HepG2 (cell line): Measurements from ENCODE around the gene USP38. TPM values are rescaled to one million over a fixed set of nuclear protein-coding genes. Genes with fewer than 3 reads are reported as not detected.
A peak's percentile ranks its signal among the peaks of the same experiment; 100 is the strongest.

Source experiments
- ARNT ChIP-seq: fragments of 450-650 bp; IDR thresholded peaks from 2 replicates; pipeline ENCODE4 v1.6.1; 2017
- KDM4B ChIP-seq: sonication (generic); formaldehyde crosslinking; IDR thresholded peaks from 2 replicates; pipeline ENCODE4 v1.4.0; 2020; ENCODE audit warnings: missing genetic modification reagents
- MBNL3 ChIP-seq: fragments of 250-450 bp; sonication (Bioruptor Pico); conservative IDR thresholded peaks from 2 replicates; pipeline ENCODE4 v1.8.0; 2022; ENCODE audit warnings: mild to moderate bottlenecking, inconsistent platforms
- MTA3 ChIP-seq: sonication (generic); formaldehyde crosslinking; IDR thresholded peaks from 2 replicates; pipeline ENCODE4 v1.4.0; 2020; ENCODE audit warnings: missing genetic modification reagents
- MXD4 ChIP-seq: IDR thresholded peaks from 2 replicates; pipeline ENCODE4 v1.6.1; 2016; ENCODE audit warnings: mild to moderate bottlenecking, missing biosample characterization, missing genetic modification reagents
- NR3C1 ChIP-seq: sonication (generic); formaldehyde crosslinking; IDR thresholded peaks from 2 replicates; pipeline ENCODE4 v1.4.0; 2020; ENCODE audit warnings: missing genetic modification reagents
- TAF15 ChIP-seq: fragments of 200-400 bp; formaldehyde crosslinking; IDR thresholded peaks from one replicate; pipeline ENCODE4 v1.6.1; 2018; ENCODE audit warnings: mild to moderate bottlenecking, low read depth, low read length; ENCODE audit not compliant: poor library complexity, severe bottlenecking
- U2AF1 ChIP-seq: fragments of 200-400 bp; formaldehyde crosslinking; optimal IDR thresholded peaks from 2 replicates; pipeline ENCODE3; 2017; ENCODE audit warnings: mild to moderate bottlenecking, low read depth, low read length
- ZNF331 ChIP-seq: sonication (generic); formaldehyde crosslinking; IDR thresholded peaks from 2 replicates; pipeline ENCODE4 v1.4.0; 2020; ENCODE audit warnings: missing genetic modification reagents
- ZNF556 ChIP-seq: sonication (generic); formaldehyde crosslinking; IDR thresholded peaks from 2 replicates; pipeline ENCODE4 v1.4.0; 2020; ENCODE audit warnings: mild to moderate bottlenecking, missing genetic modification reagents, borderline replicate concordance
- ZNF589 ChIP-seq: sonication (generic); formaldehyde crosslinking; conservative IDR thresholded peaks from 2 replicates; pipeline ENCODE4 v1.8.0; 2022; ENCODE audit warnings: mild to moderate bottlenecking, moderate library complexity, missing genetic modification reagents
- ZNF83 ChIP-seq: sonication (generic); formaldehyde crosslinking; IDR thresholded peaks from 2 replicates; pipeline ENCODE4 v1.4.0; 2020; ENCODE audit warnings: missing genetic modification reagents, mild to moderate bottlenecking, borderline replicate concordance
- ZZZ3 ChIP-seq: sonication (generic); formaldehyde crosslinking; IDR thresholded peaks from 2 replicates; pipeline ENCODE4 v1.4.0; 2020; ENCODE audit warnings: missing genetic modification reagents, mild to moderate bottlenecking, borderline replicate concordance
- polyA plus RNA-seq, 8 experiments: library from polyadenylated mRNA; depleted of rRNA in 3 of 8; stranded (reverse) in 7 of 8; unstranded in 1 of 8; fragments of >200 nt; fragmentation: Illumina TruSeq in 4 of 8; extraction: Trizol in 4 of 8; gene quantifications; 2 replicates each; pipeline versions ENCODE4 v1.2.1 to v1.2.3, GENCODE V29; 2011 to 2016; ENCODE audit warnings: low read depth in 4 of 8, missing spikeins in 1 of 8, mixed read lengths in 1 of 8; ENCODE audit not compliant: insufficient read depth in 1 of 8
- total RNA-seq, 5 experiments: library from RNA; depleted of rRNA; stranded (reverse); fragments of >200 nt; fragmentation: Illumina TruSeq; extraction: Trizol; gene quantifications; 2 replicates each; pipeline ENCODE4 v1.2.3, GENCODE V29; 2016; ENCODE audit warnings: low read depth in 1 of 5
- TF ChIP-seq, protein P1 (sequence below): sonication (generic); formaldehyde crosslinking; IDR thresholded peaks from 2 replicates; pipeline ENCODE4 v1.9.0; 2021; ENCODE audit warnings: missing genetic modification reagents, mild to moderate bottlenecking, borderline replicate concordance
- TF ChIP-seq, protein P2 (sequence below): sonication (generic); formaldehyde crosslinking; IDR thresholded peaks from 2 replicates; pipeline ENCODE4 v1.5.0; 2020; ENCODE audit warnings: missing genetic modification reagents, mild to moderate bottlenecking, borderline replicate concordance
- TF ChIP-seq, protein P3 (sequence below), 2 experiments: sonication (generic) in 1 of 2; formaldehyde crosslinking in 1 of 2; IDR thresholded peaks; 2 replicates each; pipeline versions ENCODE4 v1.4.0 to v1.6.1; 2016 to 2020; ENCODE audit warnings: borderline replicate concordance in 1 of 2, low read depth in 1 of 2, mild to moderate bottlenecking in 1 of 2, missing genetic modification reagents in 1 of 2
- TF ChIP-seq, protein P4 (sequence below): sonication (generic); formaldehyde crosslinking; IDR thresholded peaks from 2 replicates; pipeline ENCODE4 v1.4.0; 2020; ENCODE audit warnings: missing genetic modification reagents, mild to moderate bottlenecking, borderline replicate concordance

The USP38 gene
- total and polyA plus RNA-seq, 2 of the 13 experiments (the other 11 are each of a cell fraction or from before 2014, with no cell fraction given): 4.5 to 11.8 TPM

DNA sequence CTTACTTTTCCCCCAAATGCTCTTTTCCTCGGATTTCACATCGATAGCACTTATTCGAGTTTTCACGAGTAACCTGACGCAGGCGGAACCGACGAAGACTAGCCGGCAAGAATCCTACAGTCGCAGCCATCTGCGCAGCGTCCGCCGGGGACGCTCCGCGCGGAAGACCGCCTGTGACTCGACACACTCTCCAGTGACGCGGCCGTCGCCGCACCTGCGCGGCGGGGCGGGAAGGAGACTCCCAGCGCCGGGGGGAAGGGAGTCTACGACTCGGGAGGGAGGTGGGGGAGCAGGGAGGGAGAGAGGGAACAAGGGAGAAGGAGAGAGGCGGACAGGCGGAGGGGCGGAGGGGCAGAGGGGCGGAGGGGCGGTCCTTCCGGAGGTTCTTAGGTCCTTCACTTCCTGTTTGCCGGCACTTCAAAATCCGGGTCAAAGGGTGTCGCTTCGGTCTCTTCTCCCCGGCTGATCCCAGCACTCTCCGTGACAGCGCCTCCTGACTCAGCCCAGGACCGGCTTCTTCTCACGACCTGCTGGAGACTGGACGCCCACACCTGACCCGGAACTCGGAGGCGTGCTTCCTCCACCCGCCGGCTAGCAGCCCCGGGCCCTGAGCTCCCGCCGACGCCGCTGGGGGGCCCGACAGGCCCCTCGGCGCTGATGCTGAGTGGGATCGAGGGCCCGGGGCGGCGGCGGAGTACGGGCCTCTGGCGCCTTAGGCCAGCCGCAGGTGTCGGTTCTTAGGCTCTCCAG lies at the start of gene USP38 (continued):
- TF ChIP-seq MBNL3 (CRISPR knock-in tag) (no peak), ZNF556 (CRISPR knock-in tag) (peak; percentile 61; the same call in 1 of the 2 replicates), MXD4 (CRISPR knock-in tag) (peak; percentile 63), ZZZ3 (CRISPR knock-in tag) (no peak), ARNT (no peak), TAF15 (no peak), U2AF1 (no peak), ZNF589 (CRISPR knock-in tag) (no peak), ZNF331 (CRISPR knock-in tag) (no peak; the same call in 1 of the 2 replicates), KDM4B (CRISPR knock-in tag) (no peak), MTA3 (CRISPR knock-in tag) (no peak), NR3C1 (CRISPR knock-in tag) (0 out of 2 replicates have a peak, but pooled peaks have one; percentile 24), ZNF83 (CRISPR knock-in tag) (no peak)
- TF ChIP-seq, protein P1, sequence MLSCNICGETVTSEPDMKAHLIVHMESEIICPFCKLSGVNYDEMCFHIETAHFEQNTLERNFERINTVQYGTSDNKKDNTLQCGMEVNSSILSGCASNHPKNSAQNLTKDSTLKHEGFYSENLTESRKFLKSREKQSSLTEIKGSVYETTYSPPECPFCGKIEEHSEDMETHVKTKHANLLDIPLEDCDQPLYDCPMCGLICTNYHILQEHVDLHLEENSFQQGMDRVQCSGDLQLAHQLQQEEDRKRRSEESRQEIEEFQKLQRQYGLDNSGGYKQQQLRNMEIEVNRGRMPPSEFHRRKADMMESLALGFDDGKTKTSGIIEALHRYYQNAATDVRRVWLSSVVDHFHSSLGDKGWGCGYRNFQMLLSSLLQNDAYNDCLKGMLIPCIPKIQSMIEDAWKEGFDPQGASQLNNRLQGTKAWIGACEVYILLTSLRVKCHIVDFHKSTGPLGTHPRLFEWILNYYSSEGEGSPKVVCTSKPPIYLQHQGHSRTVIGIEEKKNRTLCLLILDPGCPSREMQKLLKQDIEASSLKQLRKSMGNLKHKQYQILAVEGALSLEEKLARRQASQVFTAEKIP: no peak
- TF ChIP-seq, protein P2, sequence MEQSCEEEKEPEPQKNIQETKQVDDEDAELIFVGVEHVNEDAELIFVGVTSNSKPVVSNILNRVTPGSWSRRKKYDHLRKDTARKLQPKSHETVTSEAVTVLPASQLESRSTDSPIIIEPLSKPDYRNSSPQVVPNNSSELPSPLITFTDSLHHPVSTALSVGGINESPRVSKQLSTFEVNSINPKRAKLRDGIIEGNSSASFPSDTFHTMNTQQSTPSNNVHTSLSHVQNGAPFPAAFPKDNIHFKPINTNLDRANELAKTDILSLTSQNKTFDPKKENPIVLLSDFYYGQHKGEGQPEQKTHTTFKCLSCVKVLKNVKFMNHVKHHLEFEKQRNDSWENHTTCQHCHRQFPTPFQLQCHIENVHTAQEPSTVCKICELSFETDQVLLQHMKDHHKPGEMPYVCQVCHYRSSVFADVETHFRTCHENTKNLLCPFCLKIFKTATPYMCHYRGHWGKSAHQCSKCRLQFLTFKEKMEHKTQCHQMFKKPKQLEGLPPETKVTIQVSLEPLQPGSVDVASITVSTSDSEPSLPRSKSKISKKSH (CRISPR knock-in tag): no peak
- TF ChIP-seq, protein P3, sequence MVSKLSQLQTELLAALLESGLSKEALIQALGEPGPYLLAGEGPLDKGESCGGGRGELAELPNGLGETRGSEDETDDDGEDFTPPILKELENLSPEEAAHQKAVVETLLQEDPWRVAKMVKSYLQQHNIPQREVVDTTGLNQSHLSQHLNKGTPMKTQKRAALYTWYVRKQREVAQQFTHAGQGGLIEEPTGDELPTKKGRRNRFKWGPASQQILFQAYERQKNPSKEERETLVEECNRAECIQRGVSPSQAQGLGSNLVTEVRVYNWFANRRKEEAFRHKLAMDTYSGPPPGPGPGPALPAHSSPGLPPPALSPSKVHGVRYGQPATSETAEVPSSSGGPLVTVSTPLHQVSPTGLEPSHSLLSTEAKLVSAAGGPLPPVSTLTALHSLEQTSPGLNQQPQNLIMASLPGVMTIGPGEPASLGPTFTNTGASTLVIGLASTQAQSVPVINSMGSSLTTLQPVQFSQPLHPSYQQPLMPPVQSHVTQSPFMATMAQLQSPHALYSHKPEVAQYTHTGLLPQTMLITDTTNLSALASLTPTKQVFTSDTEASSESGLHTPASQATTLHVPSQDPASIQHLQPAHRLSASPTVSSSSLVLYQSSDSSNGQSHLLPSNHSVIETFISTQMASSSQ (IDR thresholded peaks at IDR 0.05; ENCODE audit: low read depth): no peak
- TF ChIP-seq, protein P3 (CRISPR knock-in tag; IDR thresholded peaks at IDR 0.05; ENCODE audit: borderline replicate concordance): no peak
- TF ChIP-seq, protein P4, sequence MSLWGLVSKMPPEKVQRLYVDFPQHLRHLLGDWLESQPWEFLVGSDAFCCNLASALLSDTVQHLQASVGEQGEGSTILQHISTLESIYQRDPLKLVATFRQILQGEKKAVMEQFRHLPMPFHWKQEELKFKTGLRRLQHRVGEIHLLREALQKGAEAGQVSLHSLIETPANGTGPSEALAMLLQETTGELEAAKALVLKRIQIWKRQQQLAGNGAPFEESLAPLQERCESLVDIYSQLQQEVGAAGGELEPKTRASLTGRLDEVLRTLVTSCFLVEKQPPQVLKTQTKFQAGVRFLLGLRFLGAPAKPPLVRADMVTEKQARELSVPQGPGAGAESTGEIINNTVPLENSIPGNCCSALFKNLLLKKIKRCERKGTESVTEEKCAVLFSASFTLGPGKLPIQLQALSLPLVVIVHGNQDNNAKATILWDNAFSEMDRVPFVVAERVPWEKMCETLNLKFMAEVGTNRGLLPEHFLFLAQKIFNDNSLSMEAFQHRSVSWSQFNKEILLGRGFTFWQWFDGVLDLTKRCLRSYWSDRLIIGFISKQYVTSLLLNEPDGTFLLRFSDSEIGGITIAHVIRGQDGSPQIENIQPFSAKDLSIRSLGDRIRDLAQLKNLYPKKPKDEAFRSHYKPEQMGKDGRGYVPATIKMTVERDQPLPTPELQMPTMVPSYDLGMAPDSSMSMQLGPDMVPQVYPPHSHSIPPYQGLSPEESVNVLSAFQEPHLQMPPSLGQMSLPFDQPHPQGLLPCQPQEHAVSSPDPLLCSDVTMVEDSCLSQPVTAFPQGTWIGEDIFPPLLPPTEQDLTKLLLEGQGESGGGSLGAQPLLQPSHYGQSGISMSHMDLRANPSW: no peak
